AG09319 (cell line): ENCODE measurements around the gene PTPRD.

ENCODE experiments used
- DNase-seq: peaks from one replicate; pipeline ENCODE4 v3.0.0-alpha.2; 2010; ENCODE audit warnings: low read depth; ENCODE audit errors: extremely low read depth
- CTCF ChIP-seq: IDR thresholded peaks from 2 replicates; pipeline ENCODE4 v1.5.1; 2011; ENCODE audit warnings: low read depth, mild to moderate bottlenecking, inconsistent platforms, low read length, moderate library complexity

PTPRD gene

GRCh38 chr9:9679433-9679832, 933.4 kb downstream of the PTPRD start:
- DNase-seq: no peak
- no peak for TF ChIP-seq CTCF

- DNase-seq: no peak
- no peak for TF ChIP-seq CTCF
Measured at GRCh38 chr9:9674461-9674860, 938.3 kb downstream of the PTPRD start.

DNA sequence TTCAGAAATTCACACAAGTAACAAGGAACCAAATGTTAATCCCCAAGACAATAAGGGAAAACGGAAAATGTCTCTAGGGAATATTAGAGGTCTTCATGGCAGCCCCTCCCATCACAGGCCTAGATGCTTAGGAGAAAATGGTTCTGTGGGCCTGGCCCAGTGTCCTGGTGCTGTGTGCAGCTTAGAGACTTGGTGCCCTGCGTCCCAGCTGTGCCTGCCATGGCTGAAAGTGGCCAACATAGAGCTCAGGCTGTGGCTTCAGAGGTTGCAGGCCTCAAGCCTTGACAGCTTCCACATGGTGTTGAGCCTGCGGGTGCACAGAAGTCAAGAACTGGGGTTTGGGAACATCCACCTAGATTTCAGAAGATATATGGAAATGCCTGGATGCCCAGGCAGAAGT, 942.3 kb downstream of the PTPRD start:
- no peak for DNase-seq
- TF ChIP-seq CTCF: no peak

DNA sequence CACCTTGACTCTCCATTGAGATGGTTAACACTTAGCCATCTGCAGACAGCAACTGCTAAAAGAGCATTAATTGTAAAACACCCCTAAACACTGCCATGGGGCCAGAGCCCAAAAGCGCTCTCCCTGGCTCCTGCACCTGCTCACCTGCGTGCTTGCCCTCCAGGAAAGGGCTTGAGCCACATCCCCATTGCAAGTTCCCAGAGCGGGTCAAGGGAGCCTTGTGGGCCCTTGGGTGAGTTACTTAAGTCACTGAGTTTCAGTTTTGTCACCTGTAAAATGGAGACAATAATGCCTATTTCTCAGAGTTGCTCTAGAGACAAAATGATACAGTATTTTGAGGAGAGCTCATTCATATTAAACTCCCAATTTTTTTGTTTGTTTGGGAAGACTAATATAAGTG, 967.8 kb downstream of the PTPRD start:
- no peak for TF ChIP-seq CTCF
- no peak for DNase-seq

DNA sequence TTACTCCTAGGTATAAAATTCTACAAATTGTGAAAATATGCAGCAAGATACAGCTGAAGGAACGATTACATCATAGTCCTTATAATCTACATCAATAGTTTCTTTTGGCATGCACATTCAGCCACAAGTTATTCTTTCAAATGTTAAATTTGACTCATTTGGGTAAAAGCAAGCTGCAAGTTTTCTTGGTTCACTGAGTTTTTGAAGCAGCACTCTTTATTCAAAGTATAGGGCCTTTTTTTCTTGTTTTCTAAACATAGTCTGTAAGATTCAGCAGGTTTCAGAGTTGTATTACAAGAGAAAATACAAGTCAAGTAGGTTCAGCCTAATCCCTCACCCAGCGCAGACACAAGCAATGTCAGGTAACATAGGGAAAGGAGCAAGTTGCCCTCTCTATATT, 981.5 kb downstream of the PTPRD start:
- TF ChIP-seq CTCF: no peak
- DNase-seq: no peak

GRCh38 chr9:9625248-9625647, 987.6 kb downstream of the PTPRD start:
- no peak for TF ChIP-seq CTCF
- DNase-seq: no peak

GRCh38 chr9:9623506-9623905, 989.3 kb downstream of the PTPRD start:
- DNase-seq: no peak
- TF ChIP-seq CTCF: no peak
